Body of pancreas (tissue), 4 donors: ENCODE results near the gene RTN3.

ENCODE experiments used
- CTCF ChIP-seq, 7 experiments: fragments of 450-650 bp in 4 of 7; fragments of 200-600 bp in 3 of 7; sonication (generic) in 3 of 7; IDR thresholded peaks; one replicate each; pipeline ENCODE4 v1.5.1; 2016 to 2019; ENCODE audit warnings: antibody characterized with exemption in 7 of 7
- POLR2A ChIP-seq, 3 donors: fragments of 450-650 bp; IDR thresholded peaks; one replicate each; pipeline ENCODE4 v1.6.1; 2016; ENCODE audit warnings: antibody characterized with exemption in 3 of 3, mild to moderate bottlenecking in 2 of 3

GRCh38 chr11:63663809-63664208, 17.5 kb upstream of the RTN3 start:
- TF ChIP-seq CTCF (IDR thresholded peaks at IDR 0.05) (no peak), POLR2A (IDR thresholded peaks at IDR 0.05) (no peak)
